B cell (primary cell): ENCODE data around the gene BLVRB. TPM values are rescaled to one million over a fixed set of nuclear protein-coding genes. Genes with fewer than 3 reads are reported as not detected.
"Not testable (repeated sequence)": the region's sequence is repeated elsewhere in the genome, so short reads cannot be mapped to it uniquely, and the experiment has no call there.

Experiments used
- ATAC-seq: fragments of 200-7000 bp; cut with Tn5 transposase; one replicate; pipeline ENCODE4 v1.10.0; 2021; ENCODE audit warnings: low read depth, mild to moderate bottlenecking, moderate number of reproducible peaks, moderate library complexity
- CTCF ChIA-PET: fragments of 350-600 bp; sonication (Branson Sonifier 250); formaldehyde crosslinking; loops from one replicate; lab custom pipeline; 2021; ENCODE audit warnings: antibody characterized with exemption, inconsistent platforms; lab: Charles Lee
- POLR2A ChIA-PET: fragments of 350-600 bp; sonication (Branson Sonifier 250); formaldehyde crosslinking; loops from one replicate; lab custom pipeline; 2021; ENCODE audit warnings: antibody characterized with exemption; lab: Charles Lee
- DNase-seq: peaks from one replicate; pipeline ENCODE4 v3.0.0; 2013
- H2AFZ ChIP-seq: 2 replicates; pipeline ENCODE4 v1.6.1; 2012; ENCODE audit warnings: mild to moderate bottlenecking, low read depth, low read length; ENCODE audit not compliant: insufficient read depth, poor library complexity, severe bottlenecking
- H3K27ac ChIP-seq, 2 donors: 1 replicate in 1 of 2; 2 replicates in 1 of 2; pipeline ENCODE4 v1.5.1; 2012 to 2013; ENCODE audit warnings: low read length in 2 of 2, mild to moderate bottlenecking in 2 of 2, moderate library complexity in 1 of 2
- H3K27me3 ChIP-seq, 4 experiments: fragments of 200-600 bp in 1 of 4; sonication (generic) in 1 of 4; replicated peaks in 1 of 4; 1 replicate in 2 of 4; 2 replicates in 2 of 4; pipeline versions ENCODE4 v1.6.1 to v1.7.0; 2013 to 2016; ENCODE audit warnings: low read length in 3 of 4, mild to moderate bottlenecking in 2 of 4, mixed read lengths in 1 of 4, moderate library complexity in 1 of 4; ENCODE audit not compliant: insufficient read depth in 4 of 4, control insufficient read depth in 3 of 4; ENCODE audit errors: control extremely low read depth in 1 of 4
- H3K36me3 ChIP-seq, 2 experiments: replicated peaks in 1 of 2; 1 replicate in 1 of 2; 2 replicates in 1 of 2; pipeline versions ENCODE4 v1.6.1 to v1.7.1; 2013; ENCODE audit warnings: low read length in 1 of 2; ENCODE audit not compliant: insufficient read depth in 2 of 2, control insufficient read depth in 1 of 2; ENCODE audit errors: control extremely low read depth in 1 of 2, extremely low read depth in 1 of 2
- H3K4me1 ChIP-seq, 2 donors: fragments of 200-600 bp in 1 of 2; sonication (generic) in 1 of 2; 1 replicate in 1 of 2; 2 replicates in 1 of 2; pipeline versions ENCODE4 v1.5.1 to v1.6.1; 2013 to 2017; ENCODE audit warnings: low read length in 2 of 2; ENCODE audit not compliant: control insufficient read depth in 2 of 2, insufficient read depth in 2 of 2
- H3K4me2 ChIP-seq: replicated peaks from 2 replicates; pipeline ENCODE3; 2012; ENCODE audit warnings: mild to moderate bottlenecking, low read depth, low read length; ENCODE audit not compliant: poor library complexity, severe bottlenecking
- H3K4me3 ChIP-seq, 5 experiments: fragments of 200-600 bp in 1 of 5; sonication (generic) in 1 of 5; 1 replicate in 3 of 5; 2 replicates in 2 of 5; pipeline versions ENCODE4 v1.5.1 to v1.7.0; 2011 to 2016; ENCODE audit warnings: low read length in 4 of 5, mild to moderate bottlenecking in 4 of 5, low read depth in 2 of 5, control low read depth in 1 of 5, moderate library complexity in 1 of 5; ENCODE audit not compliant: insufficient read depth in 1 of 5; ENCODE audit errors: control extremely low read depth in 1 of 5, extremely low read depth in 1 of 5
- H3K79me2 ChIP-seq: fragments of 200-600 bp; sonication (generic); one replicate; pipeline ENCODE4 v1.6.0; 2016; ENCODE audit warnings: low read length; ENCODE audit not compliant: control insufficient read depth, insufficient read depth
- H3K9ac ChIP-seq: fragments of 200-600 bp; sonication (generic); 2 replicates; pipeline ENCODE4 v1.6.1; 2017; ENCODE audit warnings: mild to moderate bottlenecking, low read length, moderate library complexity
- H3K9me3 ChIP-seq, 3 donors: one replicate each; pipeline versions ENCODE4 v1.6.1 to v1.7.1; 2013; ENCODE audit warnings: low read length in 2 of 3; ENCODE audit not compliant: control insufficient read depth in 2 of 3, insufficient read depth in 1 of 3; ENCODE audit errors: control extremely low read depth in 1 of 3
- H4K20me1 ChIP-seq: 2 replicates; pipeline ENCODE4 v1.6.0; 2012; ENCODE audit warnings: mild to moderate bottlenecking, low read length; ENCODE audit not compliant: insufficient read depth, control insufficient read depth, poor library complexity, severe bottlenecking
- H3K27ac Mint-ChIP-seq: one replicate; pipeline ENCODE4 v1.8.0; 2021; ENCODE audit warnings: mixed read lengths
- H3K27me3 Mint-ChIP-seq: one replicate; pipeline ENCODE4 v1.8.0; 2021; ENCODE audit warnings: mixed read lengths
- H3K4me1 Mint-ChIP-seq: one replicate; pipeline ENCODE4 v1.8.0; 2021; ENCODE audit warnings: mixed read lengths
- H3K4me3 Mint-ChIP-seq: one replicate; pipeline ENCODE4 v1.8.0; 2021; ENCODE audit warnings: mixed read lengths
- H3K9me3 Mint-ChIP-seq: one replicate; pipeline ENCODE4 v1.8.0; 2022; ENCODE audit warnings: mixed read lengths; ENCODE audit not compliant: insufficient read depth
- CTCF ChIP-seq: fragments of 200-600 bp; IDR thresholded peaks from one replicate; pipeline ENCODE4 v1.8.0; 2022; ENCODE audit warnings: antibody characterized with exemption, mild to moderate bottlenecking
- EZH2 ChIP-seq: IDR thresholded peaks from 2 replicates; pipeline ENCODE4 v1.6.1; 2012; ENCODE audit warnings: borderline replicate concordance, low read depth, mild to moderate bottlenecking, moderate library complexity, low read length; ENCODE audit not compliant: insufficient read depth, poor library complexity, severe bottlenecking
- WGBS: methylation state at CpG from one replicate; pipeline ENCODE4 v1.1.5; 2013; ENCODE audit warnings: missing lambda C conversion rate; ENCODE audit not compliant: insufficient coverage; 5-methylcytosine and 5-hydroxymethylcytosine counted together
- intact Hi-C: fragments of 100-400 bp; cut with micrococcal nuclease; formaldehyde crosslinking; loops from one replicate; pipeline ENCODE4 v1.10.0; 2022
- polyA plus RNA-seq: library from polyadenylated mRNA; depleted of rRNA; stranded (reverse); fragments of >200 nt; gene quantifications from 2 replicates; pipeline ENCODE4 v1.2.3, GENCODE V29; 2012
- total RNA-seq, 2 donors: library from RNA; stranded (reverse); fragments of 120-200 nt in 1 of 2; gene quantifications; 1 replicate in 1 of 2; 2 replicates in 1 of 2; pipeline versions ENCODE4 v1.2.3 to v1.2.4, GENCODE V29; 2013 to 2022

Gene BLVRB
- total and polyA plus RNA-seq, 2 donors (not counting 1 experiment from before 2014, with no cell fraction given): 14.2 to 23.2 TPM

GRCh38 chr19:40433391-40434216 lies 31.9 kb downstream of the BLVRB start:
- 2% methylated on average over 46 of the region's 50 CpGs for WGBS
- Mint-ChIP-seq H3K4me3 (peak overlapping the region; percentile 92), H3K4me1 (peaks cover 24% of the 10 kb centered on the region), H3K27ac (peak overlapping the region; percentile 97), H3K9me3 (no peaks in the 10 kb centered on the region), H3K27me3 (no peaks in the 10 kb centered on the region)
- POLR2A ChIA-PET: interaction anchor here (0.6 to 3.2 kb wide), 4 partner anchors 8 to 11 kb away, joined by 3 to 19 read pairs (median 6); partner anchors contain the start of genes SERTAD1 and SERTAD3
- TF ChIP-seq CTCF (no peak), EZH2 (no peak)
- peak; percentile 77 for DNase-seq
- Histone ChIP-seq H2AFZ (peak overlapping the region; percentile 88), H3K4me2 (peak overlapping the region; percentile 78), H3K9me3 (no peaks in the 10 kb centered on the region), H4K20me1 (no peaks in the 10 kb centered on the region), H3K4me1 (peaks cover 19 to 30% of the 10 kb centered on the region in 2 donors), H3K36me3 (no peaks in the 10 kb centered on the region), H3K27ac (peak overlapping the region; percentile 71 to 74), H3K9ac (peak overlapping the region; percentile 62), H3K27me3 (no peaks in the 10 kb centered on the region), H3K79me2 (peaks cover 5% of the 10 kb centered on the region), H3K4me3 (peak overlapping the region in 4 of 5 experiments; percentile 36 to 69 (median 52))
- intact Hi-C loops: loop anchor here (1.0 kb wide), 1 partner anchor 12 kb away; no protein-coding TSS in a partner anchor
- ATAC-seq: peak; percentile 77
- CTCF ChIA-PET: interaction anchor here (1.0 to 2.2 kb wide), 5 partner anchors 8 to 32 kb away, joined by 4 to 13 read pairs (median 4); partner anchors contain the start of genes BLVRB and SERTAD1

- 95% methylated on average over 4 of the region's 7 CpGs for WGBS
- not testable (repeated sequence) for H3K27me3 ChIP-seq, H3K36me3 ChIP-seq, H3K9me3 Mint-ChIP-seq, H3K9me3 ChIP-seq, H3K4me2 ChIP-seq, ATAC-seq, H3K4me3 ChIP-seq, H4K20me1 ChIP-seq, H2AFZ ChIP-seq, H3K79me2 ChIP-seq, H3K27ac ChIP-seq, DNase-seq, H3K27me3 Mint-ChIP-seq, H3K9ac ChIP-seq
- ChIA-PET CTCF (interaction anchor here (0.6 to 1.6 kb wide), 4 partner anchors 10 to 29 kb away, joined by 3 to 13 read pairs (median 4); no protein-coding TSS in a partner anchor), POLR2A (interaction anchor here (3.2 kb wide), 1 partner anchor 11 kb away, joined by 19 read pairs; the partner anchor contains the start of gene SERTAD3)
- H3K4me3 Mint-ChIP-seq: peak overlapping the region; percentile 92
- H3K27ac Mint-ChIP-seq: peak overlapping the region; percentile 97
- H3K4me1 Mint-ChIP-seq: peaks cover 24% of the 10 kb centered on the region
- peaks cover 19 to 30% of the 10 kb centered on the region in 2 donors for H3K4me1 ChIP-seq
- intact Hi-C loops: loop anchor here (1.0 kb wide), 1 partner anchor 11 kb away; no protein-coding TSS in a partner anchor
These were observed 32.8 kb downstream of the BLVRB start for GRCh38 chr19:40432760-40433159.
